GM08714 (cell line): Measurements from ENCODE around the gene ABHD6.
"Not testable (repeated sequence)": the region's sequence is repeated elsewhere in the genome, so short reads cannot be mapped to it uniquely, and the experiment has no call there.

Experiments used
- H3K4me3 ChIP-seq: fragments of 200-500 bp; sonication (Bioruptor generic); 2 replicates; pipeline ENCODE4 v1.5.1; 2014; ENCODE audit warnings: mild to moderate bottlenecking, low read length, inconsistent platforms
- ZNF274 ChIP-seq: IDR thresholded peaks from 2 replicates; pipeline ENCODE4 v1.6.1; 2012; ENCODE audit warnings: mild to moderate bottlenecking, low read depth, low read length

Gene ABHD6

GRCh38 chr3:58269356-58269755, 31.8 kb downstream of the ABHD6 start:
- TF ChIP-seq ZNF274, result no peak
- no peak overlapping the region for H3K4me3 ChIP-seq

GRCh38 chr3:58270485-58270884, 32.9 kb downstream of the ABHD6 start:
- no peak overlapping the region for H3K4me3 ChIP-seq
- no peak for TF ChIP-seq ZNF274

- TF ChIP-seq ZNF274, result no peak
- H3K4me3 ChIP-seq, result no peak overlapping the region
Observed at GRCh38 chr3:58271901-58272501, 34.4 kb downstream of the ABHD6 start.

GRCh38 chr3:58272891-58273290, 35.3 kb downstream of the ABHD6 start:
- H3K4me3 ChIP-seq, result no peak overlapping the region
- TF ChIP-seq ZNF274, result no peak

GRCh38 chr3:58273362-58273761, 35.8 kb downstream of the ABHD6 start:
- not testable (repeated sequence) for H3K4me3 ChIP-seq

GRCh38 chr3:58274027-58274614, 36.5 kb downstream of the ABHD6 start:
- H3K4me3 ChIP-seq, result no peak overlapping the region

GRCh38 chr3:58281069-58281468, 43.5 kb downstream of the ABHD6 start:
- no peak overlapping the region for H3K4me3 ChIP-seq
- TF ChIP-seq ZNF274, result no peak

More at GRCh38 chr3:58274027-58274614, 36.5 kb downstream of the ABHD6 start:
- TF ChIP-seq ZNF274, result no peak

GRCh38 chr3:58285334-58285733, 47.7 kb downstream of the ABHD6 start:
- TF ChIP-seq ZNF274, result no peak

GRCh38 chr3:58287354-58287753, 49.8 kb downstream of the ABHD6 start:
- TF ChIP-seq ZNF274, result no peak
- H3K4me3 ChIP-seq, result no peak overlapping the region

More at GRCh38 chr3:58285334-58285733, 47.7 kb downstream of the ABHD6 start:
- no peak overlapping the region for H3K4me3 ChIP-seq

GRCh38 chr3:58288011-58288728, 50.6 kb downstream of the ABHD6 start:
- TF ChIP-seq ZNF274, result no peak
- no peak overlapping the region for H3K4me3 ChIP-seq

- H3K4me3 ChIP-seq, result not testable (repeated sequence)
Observed at GRCh38 chr3:58288964-58289613, 51.5 kb downstream of the ABHD6 start.

- not testable (repeated sequence) for H3K4me3 ChIP-seq
Observed at GRCh38 chr3:58290446-58290845, 52.9 kb downstream of the ABHD6 start.

GRCh38 chr3:58291671-58292338, 54.2 kb downstream of the ABHD6 start:
- TF ChIP-seq ZNF274, result no peak

GRCh38 chr3:58292866-58293265, 55.3 kb downstream of the ABHD6 start:
- TF ChIP-seq ZNF274, result no peak
- no peak overlapping the region for H3K4me3 ChIP-seq

More at GRCh38 chr3:58291671-58292338, 54.2 kb downstream of the ABHD6 start:
- no peak overlapping the region for H3K4me3 ChIP-seq

GRCh38 chr3:58293516-58293915, 55.9 kb downstream of the ABHD6 start:
- TF ChIP-seq ZNF274, result no peak
- no peak overlapping the region for H3K4me3 ChIP-seq
